Right lobe of liver (tissue), 4 donors: ENCODE measurements around the gene ACTR1A.

ENCODE experiments used
- POLR2A ChIP-seq: fragments of 450-650 bp; IDR thresholded peaks from one replicate; pipeline ENCODE4 v1.6.1; 2017; ENCODE audit warnings: antibody characterized with exemption, mild to moderate bottlenecking
- TF ChIP-seq, protein P1 (sequence below), 4 donors: fragments of 200-600 bp in 3 of 4; fragments of 450-650 bp in 1 of 4; IDR thresholded peaks; one replicate each; pipeline versions ENCODE4 v1.5.1 to v1.8.0; 2016 to 2022; ENCODE audit warnings: antibody characterized with exemption in 4 of 4, mild to moderate bottlenecking in 2 of 4
- donor health status: DM: no; HTN: no; CAD: no.
- donor health status: DM: no; HTN: no; CAD: no.
- donor health status: DM: no; HTN: yes; CAD: no.

DNA sequence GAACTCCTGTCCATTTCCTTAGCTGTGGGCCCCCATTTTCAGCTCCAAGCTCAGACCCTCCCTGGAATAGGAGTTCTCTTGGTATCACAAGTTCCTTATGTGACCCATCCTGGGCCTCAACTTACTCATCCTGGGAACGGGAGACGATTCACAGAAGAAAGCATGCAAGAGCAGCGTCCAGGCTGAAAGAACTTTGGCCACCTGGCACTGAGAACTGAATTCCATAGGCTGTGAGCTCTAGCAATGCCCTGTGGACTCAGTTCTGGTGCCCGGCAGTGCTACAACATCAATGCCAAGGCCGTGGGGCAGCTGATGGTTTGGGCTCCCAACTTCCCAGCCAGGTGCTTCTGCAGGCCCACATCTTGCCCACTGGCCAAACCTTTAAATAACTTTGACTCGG, 66.2 kb downstream of the ACTR1A start:
- TF ChIP-seq, protein P1, sequence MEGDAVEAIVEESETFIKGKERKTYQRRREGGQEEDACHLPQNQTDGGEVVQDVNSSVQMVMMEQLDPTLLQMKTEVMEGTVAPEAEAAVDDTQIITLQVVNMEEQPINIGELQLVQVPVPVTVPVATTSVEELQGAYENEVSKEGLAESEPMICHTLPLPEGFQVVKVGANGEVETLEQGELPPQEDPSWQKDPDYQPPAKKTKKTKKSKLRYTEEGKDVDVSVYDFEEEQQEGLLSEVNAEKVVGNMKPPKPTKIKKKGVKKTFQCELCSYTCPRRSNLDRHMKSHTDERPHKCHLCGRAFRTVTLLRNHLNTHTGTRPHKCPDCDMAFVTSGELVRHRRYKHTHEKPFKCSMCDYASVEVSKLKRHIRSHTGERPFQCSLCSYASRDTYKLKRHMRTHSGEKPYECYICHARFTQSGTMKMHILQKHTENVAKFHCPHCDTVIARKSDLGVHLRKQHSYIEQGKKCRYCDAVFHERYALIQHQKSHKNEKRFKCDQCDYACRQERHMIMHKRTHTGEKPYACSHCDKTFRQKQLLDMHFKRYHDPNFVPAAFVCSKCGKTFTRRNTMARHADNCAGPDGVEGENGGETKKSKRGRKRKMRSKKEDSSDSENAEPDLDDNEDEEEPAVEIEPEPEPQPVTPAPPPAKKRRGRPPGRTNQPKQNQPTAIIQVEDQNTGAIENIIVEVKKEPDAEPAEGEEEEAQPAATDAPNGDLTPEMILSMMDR (IDR thresholded peaks at IDR 0.05) = no peak
- TF ChIP-seq POLR2A = peak; percentile 10
